Hepatocyte (in vitro differentiated cells): ENCODE measurements around the gene MYO18B. TPM values are rescaled to one million over a fixed set of nuclear protein-coding genes. Genes with fewer than 3 reads are reported as not detected.

Experiments used
- DNase-seq: peaks from one replicate; pipeline ENCODE4 v3.0.0-alpha.2; 2016; ENCODE audit warnings: low spot score
- H2AFZ ChIP-seq: fragments of 200-600 bp; sonication (generic); 2 replicates; pipeline ENCODE4 v1.6.0; 2016; ENCODE audit warnings: antibody characterized with exemption, mild to moderate bottlenecking
- H3K27ac ChIP-seq: fragments of 200-600 bp; sonication (generic); 2 replicates; pipeline ENCODE4 v1.5.1; 2016; ENCODE audit warnings: mild to moderate bottlenecking
- H3K27me3 ChIP-seq: fragments of 200-600 bp; sonication (generic); 2 replicates; pipeline ENCODE4 v1.6.1; 2016
- H3K36me3 ChIP-seq: fragments of 200-600 bp; sonication (generic); replicated peaks from 2 replicates; pipeline ENCODE4 v1.5.1; 2016; ENCODE audit warnings: low read depth; ENCODE audit not compliant: insufficient read depth
- H3K4me1 ChIP-seq: fragments of 200-600 bp; sonication (generic); 2 replicates; pipeline ENCODE4 v1.5.1; 2016; ENCODE audit warnings: mild to moderate bottlenecking, moderate library complexity; ENCODE audit not compliant: insufficient read depth
- H3K4me2 ChIP-seq: fragments of 200-600 bp; sonication (generic); 2 replicates; pipeline ENCODE4 v1.6.0; 2016
- H3K4me3 ChIP-seq: fragments of 200-600 bp; sonication (generic); 2 replicates; pipeline ENCODE4 v1.5.1; 2016; ENCODE audit warnings: mild to moderate bottlenecking
- H3K79me2 ChIP-seq: fragments of 200-600 bp; sonication (generic); 2 replicates; pipeline ENCODE4 v1.6.0; 2017; ENCODE audit warnings: mild to moderate bottlenecking
- H3K9me2 ChIP-seq: fragments of 200-600 bp; sonication (generic); replicated peaks from 2 replicates; pipeline ENCODE4 v1.6.0; 2017; ENCODE audit warnings: mild to moderate bottlenecking; ENCODE audit not compliant: insufficient read depth
- H3K9me3 ChIP-seq: fragments of 200-600 bp; sonication (generic); 2 replicates; pipeline ENCODE4 v1.5.1; 2016; ENCODE audit warnings: low read depth, mild to moderate bottlenecking
- H4K20me1 ChIP-seq: fragments of 200-600 bp; sonication (generic); 2 replicates; pipeline ENCODE4 v1.6.0; 2016; ENCODE audit warnings: mild to moderate bottlenecking; ENCODE audit not compliant: insufficient read depth, poor library complexity, severe bottlenecking
- CTCF ChIP-seq: fragments of 200-600 bp; sonication (generic); IDR thresholded peaks from 2 replicates; pipeline ENCODE4 v1.5.1; 2016; ENCODE audit warnings: antibody characterized with exemption, mild to moderate bottlenecking; ENCODE audit not compliant: poor library complexity
- EZH2 ChIP-seq: fragments of 200-600 bp; sonication (generic); IDR thresholded peaks from 2 replicates; pipeline ENCODE4 v1.6.1; 2016; ENCODE audit warnings: antibody characterized with exemption, mild to moderate bottlenecking, borderline replicate concordance
- EZH2phosphoT487 ChIP-seq: fragments of 200-600 bp; sonication (generic); IDR thresholded peaks from one replicate; pipeline ENCODE4 v1.6.1; 2018; ENCODE audit warnings: antibody characterized with exemption, mild to moderate bottlenecking, low read depth, moderate library complexity; ENCODE audit not compliant: unreplicated experiment, severe bottlenecking
- WGBS: methylation state at CpG from one replicate; pipeline ENCODE4 v1.1.6; 2016; ENCODE audit warnings: low lambda C conversion rate; ENCODE audit errors: missing lambda C conversion rate; 5-methylcytosine and 5-hydroxymethylcytosine counted together
- polyA plus RNA-seq: library from polyadenylated mRNA; unstranded; fragments of >200 nt; fragmentation: Nextera tagmentation; extraction: Ambion mirVana; gene quantifications from 2 replicates; pipeline ENCODE4 v1.2.1, GENCODE V29; 2016
- total RNA-seq: library from RNA; depleted of rRNA; stranded (reverse); fragments of >200 nt; gene quantifications from 2 replicates; pipeline ENCODE4 v1.2.3, GENCODE V29; 2014

The MYO18B gene
- total and polyA plus RNA-seq, 2 experiments from 2014 or later: 0.23 TPM; not detected in 1

- 92% methylated on average over 10 of the region's 10 CpGs for whole genome bisulfite sequencing
- no peaks in the 10 kb centered on the region for H3K36me3 ChIP-seq
- H2AFZ ChIP-seq: no peak overlapping the region
- H3K9me3 ChIP-seq: no peaks in the 10 kb centered on the region
- no peaks in the 10 kb centered on the region for H3K4me1 ChIP-seq
- no peak overlapping the region for H3K4me3 ChIP-seq
- H3K27me3 ChIP-seq: peaks cover 24% of the 10 kb centered on the region
- TF ChIP-seq EZH2 (no peak), EZH2phosphoT487 (no peak), CTCF (no peak)
- no peak overlapping the region for H3K27ac ChIP-seq
- H3K9me2 ChIP-seq: no peaks in the 10 kb centered on the region
- H3K79me2 ChIP-seq: no peaks in the 10 kb centered on the region
- no peak for DNase-seq
- no peak overlapping the region for H3K4me2 ChIP-seq
- H4K20me1 ChIP-seq: no peaks in the 10 kb centered on the region
Observed at GRCh38 chr22:25922141-25922540, 180.2 kb downstream of the MYO18B start.

GRCh38 chr22:25923914-25924313 is 181.9 kb downstream of the MYO18B start:
- Histone ChIP-seq H3K27ac (no peak overlapping the region), H3K79me2 (no peaks in the 10 kb centered on the region), H3K4me2 (no peak overlapping the region), H3K36me3 (no peaks in the 10 kb centered on the region), H3K9me2 (no peaks in the 10 kb centered on the region), H3K4me3 (no peak overlapping the region), H3K4me1 (no peaks in the 10 kb centered on the region), H2AFZ (no peak overlapping the region), H4K20me1 (no peaks in the 10 kb centered on the region), H3K9me3 (no peaks in the 10 kb centered on the region), H3K27me3 (peaks cover 24% of the 10 kb centered on the region)
- DNase-seq: no peak
- 65% methylated on average over 8 of the region's 8 CpGs for WGBS
- TF ChIP-seq CTCF (no peak), EZH2phosphoT487 (no peak), EZH2 (no peak)

GRCh38 chr22:25928038-25928437 is 186.1 kb downstream of the MYO18B start:
- TF ChIP-seq EZH2phosphoT487 (no peak), CTCF (no peak), EZH2 (no peak)
- Histone ChIP-seq H2AFZ (no peak overlapping the region), H3K27ac (no peak overlapping the region), H3K9me3 (no peaks in the 10 kb centered on the region), H3K79me2 (no peaks in the 10 kb centered on the region), H4K20me1 (no peaks in the 10 kb centered on the region), H3K4me3 (no peak overlapping the region), H3K27me3 (peaks cover 31% of the 10 kb centered on the region), H3K9me2 (no peaks in the 10 kb centered on the region), H3K36me3 (no peaks in the 10 kb centered on the region), H3K4me2 (no peak overlapping the region), H3K4me1 (no peaks in the 10 kb centered on the region)
- 70% methylated on average over 3 of the region's 3 CpGs for WGBS
- no peak for DNase-seq

GRCh38 chr22:25929321-25929878 is 187.4 kb downstream of the MYO18B start:
- Histone ChIP-seq H3K4me1 (no peaks in the 10 kb centered on the region), H4K20me1 (no peaks in the 10 kb centered on the region), H3K79me2 (no peaks in the 10 kb centered on the region), H2AFZ (no peak overlapping the region), H3K4me2 (no peak overlapping the region), H3K36me3 (no peaks in the 10 kb centered on the region), H3K9me3 (no peaks in the 10 kb centered on the region), H3K27ac (no peak overlapping the region), H3K4me3 (no peak overlapping the region), H3K27me3 (peaks cover 22% of the 10 kb centered on the region), H3K9me2 (no peaks in the 10 kb centered on the region)
- no peak for TF ChIP-seq EZH2
- 61% methylated on average over 5 of the region's 5 CpGs for WGBS
- no peak for DNase-seq
